ENCODE results near the gene TAF11L6. TPM values are rescaled to one million over a fixed set of nuclear protein-coding genes. Genes with fewer than 3 reads are reported as not detected.
"Not testable (repeated sequence)": the region's sequence is repeated elsewhere in the genome, so short reads cannot be mapped to it uniquely, and the experiment has no call there.

The TAF11L6 gene
- total and polyA plus RNA-seq, 10 donors = not detected

DNA sequence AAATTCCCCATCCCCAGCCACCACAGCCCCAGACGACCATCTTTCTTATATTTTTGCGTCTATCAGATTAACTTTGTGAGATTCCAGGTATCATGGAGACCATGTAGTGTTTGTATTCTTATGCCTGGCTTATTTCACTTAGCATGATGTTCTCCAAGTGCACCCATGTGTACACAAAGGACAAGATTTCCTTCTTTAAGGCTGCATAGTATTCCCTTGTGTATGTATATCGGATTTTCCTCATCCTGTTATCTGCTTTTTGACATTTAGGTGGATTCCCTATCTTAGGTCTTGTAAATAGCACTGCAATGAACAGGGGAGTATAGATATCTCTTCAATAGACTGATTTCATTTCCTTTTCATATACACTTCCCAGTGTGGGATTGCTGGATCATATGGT is 35.7 kb upstream of the TAF11L6 start:
- no peak for DNase-seq
- H3K9me3 ChIP-seq = peaks cover 0 to 12% (median 0%) of the 10 kb centered on the region in 8 donors
- 88 to 93% (median 91%) methylated on average over 3 of the region's 3 CpGs for WGBS, 5 donors
- no peak for TF ChIP-seq POLR2AphosphoS5 (IDR thresholded peaks at IDR 0.05)
- TF ChIP-seq POLR2A (IDR thresholded peaks at IDR 0.05) = no peak
- intact Hi-C loops (cut with DNase I; ENCODE audit: low total_unique reads) = no loop called here
- no peak overlapping the region for H3K4me3 ChIP-seq
- no peaks in the 10 kb centered on the region for H3K36me3 ChIP-seq
- no peaks in the 10 kb centered on the region for H3K4me1 ChIP-seq
- H3K27ac ChIP-seq = no peak overlapping the region
- no peaks in the 10 kb centered on the region for H3K27me3 ChIP-seq (replicated peaks in 1 of 7)

DNA sequence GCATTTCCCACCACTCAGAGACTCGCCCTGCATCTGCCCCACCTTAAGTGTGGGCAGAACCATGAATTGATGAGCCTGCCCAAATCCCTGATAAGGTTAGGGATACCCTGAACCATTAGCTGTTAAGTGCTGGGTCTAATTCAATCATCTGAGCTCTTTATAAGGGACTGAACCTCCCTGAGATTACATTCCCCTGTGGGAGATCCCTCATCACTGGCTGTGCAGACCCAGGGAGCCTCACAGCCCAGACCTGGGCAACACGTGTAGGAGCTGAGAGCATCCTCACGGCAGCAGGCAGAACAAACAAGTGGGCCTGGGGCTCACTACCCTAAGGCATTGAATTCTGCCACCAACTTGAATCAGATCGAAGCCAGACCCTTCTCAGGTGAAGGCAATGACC is 31.0 kb upstream of the TAF11L6 start:
- H3K27ac ChIP-seq = no peak overlapping the region
- H3K36me3 ChIP-seq = no peaks in the 10 kb centered on the region
- DNase-seq = no peak
- 77 to 88% (median 83%) methylated on average over 4 of the region's 4 CpGs for WGBS, 5 donors
- H3K4me3 ChIP-seq = no peak overlapping the region
- H3K4me1 ChIP-seq = no peaks in the 10 kb centered on the region
- TF ChIP-seq POLR2A (IDR thresholded peaks at IDR 0.05) = no peak
- TF ChIP-seq POLR2AphosphoS5 (IDR thresholded peaks at IDR 0.05) = no peak
- TF ChIP-seq CTCF (IDR thresholded peaks at IDR 0.05 in 8 of 11, conservative IDR thresholded peaks at IDR 0.05 in 3 of 11) = no peak
- peaks cover 0 to 5% (median 0%) of the 10 kb centered on the region in 8 donors for H3K9me3 ChIP-seq
- no peaks in the 10 kb centered on the region for H3K27me3 ChIP-seq (replicated peaks in 1 of 7)
- intact Hi-C loops (cut with DNase I; ENCODE audit: low total_unique reads) = no loop called here

- H3K36me3 ChIP-seq; H3K27me3 ChIP-seq (replicated peaks in 1 of 7); H3K4me1 ChIP-seq; intact Hi-C loops (cut with DNase I; ENCODE audit: low total_unique reads); H3K4me3 ChIP-seq; H3K9me3 ChIP-seq; H3K27ac ChIP-seq; DNase-seq: not testable (repeated sequence)
- WGBS, 5 donors = 83 to 94% (median 90%) methylated on average over 8 of the region's 8 CpGs
These were observed 30.5 kb upstream of the TAF11L6 start, which contains the start of gene TAF11L2 for GRCh38 chr5:17497931-17498330. TSS of gene TAF11L2 (plus strand) at chr5:17498231.

GRCh38 chr5:17511775-17512325 is 16.6 kb upstream of the TAF11L6 start:
- Histone ChIP-seq H3K4me1 (no peaks in the 10 kb centered on the region), H3K27me3 (replicated peaks in 1 of 7) (no peaks in the 10 kb centered on the region)
- WGBS, 5 donors = 89 to 95% (median 92%) methylated on average over 15 to 17 of the region's 17 CpGs

DNA sequence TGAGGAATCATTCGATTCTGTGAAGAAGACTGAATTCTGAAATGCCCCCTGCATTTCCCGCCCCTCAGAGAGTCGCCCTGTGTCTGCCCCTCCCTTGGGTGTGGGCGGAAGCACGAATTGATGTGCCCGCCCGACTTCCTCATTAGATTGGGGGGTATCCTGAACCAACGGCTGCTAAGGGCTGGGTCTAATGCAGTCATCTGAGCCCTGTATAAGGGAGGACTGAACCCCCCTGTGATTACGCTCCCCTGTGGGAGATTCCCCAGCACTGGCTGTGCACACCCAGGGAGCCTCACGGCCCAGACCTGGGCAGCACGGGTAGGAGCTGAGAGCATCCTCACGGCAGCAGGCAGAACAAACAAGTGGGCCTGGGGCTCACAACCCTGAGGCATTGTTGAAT is 10.9 kb upstream of the TAF11L6 start:
- H3K9me3 ChIP-seq; H3K4me3 ChIP-seq; H3K27me3 ChIP-seq (replicated peaks in 1 of 7); H3K27ac ChIP-seq; H3K4me1 ChIP-seq; intact Hi-C loops (cut with DNase I; ENCODE audit: low total_unique reads); H3K36me3 ChIP-seq: not testable (repeated sequence)
- DNase-seq = peak; percentile 78
- 73 to 89% (median 82%) methylated on average over 8 to 11 of the region's 12 CpGs for WGBS, 5 donors

More at GRCh38 chr5:17511775-17512325, 16.6 kb upstream of the TAF11L6 start:
- Histone ChIP-seq H3K36me3 (no peaks in the 10 kb centered on the region), H3K27ac (no peak overlapping the region), H3K9me3 (no peaks in the 10 kb centered on the region), H3K4me3 (no peak overlapping the region)
- TF ChIP-seq CTCF (IDR thresholded peaks at IDR 0.05 in 8 of 11, conservative IDR thresholded peaks at IDR 0.05 in 3 of 11) = no peak
- TF ChIP-seq POLR2AphosphoS5 (IDR thresholded peaks at IDR 0.05) = no peak
- TF ChIP-seq POLR2A (IDR thresholded peaks at IDR 0.05) = no peak
- DNase-seq = peak; percentile 73
- intact Hi-C loops (cut with DNase I; ENCODE audit: low total_unique reads) = no loop called here

GRCh38 chr5:17518067-17518466 is 10.4 kb upstream of the TAF11L6 start, which contains the start of gene TAF11L3:
TSS of gene TAF11L3 (plus strand) at chr5:17518367.
- DNase-seq; H3K9me3 ChIP-seq; H3K27me3 ChIP-seq (replicated peaks in 1 of 7); H3K27ac ChIP-seq; H3K36me3 ChIP-seq; H3K4me1 ChIP-seq; H3K4me3 ChIP-seq; intact Hi-C loops (cut with DNase I; ENCODE audit: low total_unique reads): not testable (repeated sequence)
- WGBS, 5 donors = no CpG with 5 or more reads among the region's 15 CpGs

DNA sequence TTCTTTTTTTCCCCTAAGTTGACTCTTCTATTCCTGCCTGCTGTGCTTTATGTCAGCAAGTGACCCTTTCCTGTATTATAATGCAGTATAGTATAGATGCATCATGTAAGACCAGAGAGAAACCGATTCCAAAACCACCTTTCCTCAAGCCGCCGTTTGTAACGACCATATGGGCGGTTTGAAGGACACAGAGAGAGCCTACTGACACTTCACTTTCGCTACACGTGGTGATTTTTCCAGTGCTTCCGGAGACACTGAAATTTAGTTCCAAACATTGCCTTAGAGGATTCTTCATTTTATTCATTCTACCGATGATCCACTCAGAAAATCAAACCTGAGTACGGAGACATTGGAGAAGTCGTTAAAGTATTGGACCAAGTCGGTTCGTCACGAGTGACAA is 9.0 kb upstream of the TAF11L6 start:
- WGBS, 5 donors = 93 to 96% (median 95%) methylated on average over 8 to 10 of the region's 14 CpGs
- H3K27me3 ChIP-seq (replicated peaks in 1 of 7); DNase-seq; H3K27ac ChIP-seq; H3K9me3 ChIP-seq; H3K4me1 ChIP-seq; H3K36me3 ChIP-seq; intact Hi-C loops (cut with DNase I; ENCODE audit: low total_unique reads); H3K4me3 ChIP-seq: not testable (repeated sequence)

DNA sequence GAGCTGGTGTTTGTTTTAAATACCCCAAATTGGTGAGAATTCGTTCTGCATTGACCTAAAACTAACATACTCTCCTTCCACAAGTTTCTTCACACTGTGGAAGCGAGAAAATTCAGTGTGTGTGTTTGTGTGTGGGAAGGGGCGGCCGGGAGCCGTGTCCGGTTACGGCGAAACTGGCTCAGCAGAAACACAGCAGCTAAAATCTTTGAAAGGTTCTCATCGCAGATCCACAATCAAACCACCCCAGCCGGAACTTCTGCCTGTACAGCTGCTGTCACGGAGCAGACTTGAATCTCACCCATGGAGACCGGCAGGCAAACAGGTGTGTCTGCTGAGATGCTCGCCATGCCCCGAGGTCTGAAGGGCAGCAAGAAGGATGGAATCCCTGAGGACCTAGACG is 7.0 kb upstream of the TAF11L6 start, which contains the start of gene TAF11L4:
TSS of gene TAF11L4 (plus strand) at position 301 of the 400 bp plus-strand sequence.
- WGBS, 5 donors = no CpG with 5 or more reads among the region's 15 CpGs
- H3K27me3 ChIP-seq (replicated peaks in 1 of 7); intact Hi-C loops (cut with DNase I; ENCODE audit: low total_unique reads): not testable (repeated sequence)

GRCh38 chr5:17524935-17525334 is 3.5 kb upstream of the TAF11L6 start, which contains the start of gene TAF11L5:
TSS of gene TAF11L5 (plus strand) at chr5:17525235.
- H3K27ac ChIP-seq; H3K4me3 ChIP-seq; H3K9me3 ChIP-seq; intact Hi-C loops (cut with DNase I; ENCODE audit: low total_unique reads); H3K36me3 ChIP-seq; DNase-seq; H3K4me1 ChIP-seq; H3K27me3 ChIP-seq (replicated peaks in 1 of 7): not testable (repeated sequence)
- no CpG with 5 or more reads among the region's 15 CpGs for WGBS, 5 donors

More for the DNA sequence above, 7.0 kb upstream of the TAF11L6 start, which contains the start of gene TAF11L4:
- H3K9me3 ChIP-seq, H3K4me3 ChIP-seq, H3K27ac ChIP-seq, H3K4me1 ChIP-seq, H3K36me3 ChIP-seq, DNase-seq: not testable (repeated sequence)
